Measurements from ENCODE around the gene PPARGC1A.

Gene PPARGC1A

GRCh38 chr4:23889814-23890341 is at the start of gene PPARGC1A:
Gene PPARGC1A, minus strand, starts transcription at chr4:23890047. Its CDS starts 90 bp downstream, at chr4:23889957.
- DNase-seq (ENCODE audit: low read depth in 3 of 3): no peak

- DNase-seq (ENCODE audit: low read depth in 3 of 3): no peak
Measured at GRCh38 chr4:23938796-23939195, 48.9 kb upstream of the PPARGC1A start.

GRCh38 chr4:23937173-23937572 is 47.3 kb upstream of the PPARGC1A start:
- no peak for DNase-seq (ENCODE audit: low read depth in 3 of 3)

- no peak for DNase-seq (ENCODE audit: low read depth in 3 of 3)
Measured at GRCh38 chr4:23934915-23935314, 45.1 kb upstream of the PPARGC1A start.

- no peak for DNase-seq (ENCODE audit: low read depth in 3 of 3)
Measured at GRCh38 chr4:23934223-23934622, 44.4 kb upstream of the PPARGC1A start.

GRCh38 chr4:23932901-23933308 is 43.1 kb upstream of the PPARGC1A start:
- no peak for DNase-seq (ENCODE audit: low read depth in 3 of 3)

- DNase-seq (ENCODE audit: low read depth in 3 of 3): no peak
Measured at GRCh38 chr4:23932186-23932585, 42.3 kb upstream of the PPARGC1A start.

GRCh38 chr4:23931489-23931830 is 41.6 kb upstream of the PPARGC1A start:
- DNase-seq (ENCODE audit: low read depth in 3 of 3): no peak

GRCh38 chr4:23930750-23931488 is 41.1 kb upstream of the PPARGC1A start:
- no peak for DNase-seq (ENCODE audit: low read depth in 3 of 3)

- no peak for DNase-seq (ENCODE audit: low read depth in 3 of 3)
Measured at GRCh38 chr4:23929248-23929647, 39.4 kb upstream of the PPARGC1A start.

GRCh38 chr4:23924556-23924955 is 34.7 kb upstream of the PPARGC1A start:
- DNase-seq (ENCODE audit: low read depth in 3 of 3): no peak

- no peak for DNase-seq (ENCODE audit: low read depth in 3 of 3)
Measured at GRCh38 chr4:23923840-23924239, 34.0 kb upstream of the PPARGC1A start.

GRCh38 chr4:23923141-23923540 is 33.3 kb upstream of the PPARGC1A start:
- no peak for DNase-seq (ENCODE audit: low read depth in 3 of 3)

GRCh38 chr4:23922541-23923111 is 32.8 kb upstream of the PPARGC1A start:
- no peak for DNase-seq (ENCODE audit: low read depth in 3 of 3)

GRCh38 chr4:23922013-23922412 is 32.2 kb upstream of the PPARGC1A start:
- no peak for DNase-seq (ENCODE audit: low read depth in 3 of 3)

- no peak for DNase-seq (ENCODE audit: low read depth in 3 of 3)
Measured at GRCh38 chr4:23921447-23921845, 31.6 kb upstream of the PPARGC1A start.

GRCh38 chr4:23920716-23921446 is 31.0 kb upstream of the PPARGC1A start:
- DNase-seq (ENCODE audit: low read depth in 3 of 3): no peak

- DNase-seq (ENCODE audit: low read depth in 3 of 3): no peak
Measured at GRCh38 chr4:23920296-23920695, 30.4 kb upstream of the PPARGC1A start.

GRCh38 chr4:23916282-23916681 is 26.4 kb upstream of the PPARGC1A start:
- DNase-seq (ENCODE audit: low read depth in 3 of 3): no peak

GRCh38 chr4:23915459-23916132 is 25.7 kb upstream of the PPARGC1A start:
- no peak for DNase-seq (ENCODE audit: low read depth in 3 of 3)

- DNase-seq (ENCODE audit: low read depth in 3 of 3): no peak
Measured at GRCh38 chr4:23911675-23912455, 22.0 kb upstream of the PPARGC1A start.

Measured in stimulated activated CD4-positive, alpha-beta T cell treated with anti-CD3 and anti-CD28 coated beads, TNF-alpha, amount 100 ng/mL, for 4 hours (primary cell).